Kidney (tissue), 14 donors: ENCODE data around the gene C2orf81. TPM values are rescaled to one million over a fixed set of nuclear protein-coding genes. Genes with fewer than 3 reads are reported as not detected.

ENCODE experiments used
- DNase-seq, 5 donors: peaks; one replicate each; pipeline ENCODE4 v3.0.0-alpha.2; 2013 to 2020
- FAIRE-seq: peaks from 2 replicates; lab custom pipeline; 2012; peaks lifted over from hg19 to GRCh38; lab: Jason Lieb, UNC
- H3K27ac ChIP-seq, 2 donors: one replicate each; pipeline ENCODE4 v1.7.0; 2013; ENCODE audit warnings: low read depth in 2 of 2, low read length in 2 of 2, inconsistent platforms in 1 of 2
- H3K27me3 ChIP-seq: one replicate; pipeline ENCODE4 v1.7.1; 2013; ENCODE audit warnings: low read length, inconsistent platforms; ENCODE audit not compliant: control insufficient read depth, insufficient read depth
- H3K36me3 ChIP-seq, 3 donors: one replicate each; pipeline versions ENCODE4 v1.7.0 to v1.7.1; 2013; ENCODE audit warnings: low read length in 3 of 3, control low read depth in 1 of 3, inconsistent platforms in 1 of 3; ENCODE audit not compliant: insufficient read depth in 3 of 3, control insufficient read depth in 2 of 3
- H3K4me1 ChIP-seq, 3 donors: one replicate each; pipeline versions ENCODE4 v1.7.0 to v1.7.1; 2013; ENCODE audit warnings: low read length in 3 of 3, inconsistent platforms in 1 of 3, low read depth in 1 of 3; ENCODE audit not compliant: control insufficient read depth in 2 of 3, insufficient read depth in 2 of 3
- H3K4me3 ChIP-seq, 3 donors: one replicate each; pipeline versions ENCODE4 v1.7.0 to v1.8.1; 2013; ENCODE audit warnings: low read length in 3 of 3, control low read depth in 1 of 3, inconsistent platforms in 1 of 3
- H3K9ac ChIP-seq, 3 donors: one replicate each; pipeline versions ENCODE4 v1.7.0 to v1.7.1; 2013; ENCODE audit warnings: low read length in 3 of 3, control low read depth in 1 of 3, inconsistent platforms in 1 of 3
- H3K9me3 ChIP-seq, 3 donors: one replicate each; pipeline versions ENCODE4 v1.7.0 to v1.7.1; 2013; ENCODE audit warnings: low read length in 3 of 3, control low read depth in 1 of 3, inconsistent platforms in 1 of 3; ENCODE audit not compliant: control insufficient read depth in 2 of 3, insufficient read depth in 1 of 3
- CTCF ChIP-seq: IDR thresholded peaks from 3 replicates; pipeline ENCODE4 v1.5.1; 2012; ENCODE audit warnings: mild to moderate bottlenecking, moderate library complexity, borderline replicate concordance; ENCODE audit not compliant: insufficient read depth; ENCODE audit errors: extremely low read depth
- intact Hi-C: fragments of 100-400 bp; cut with DNase I; formaldehyde crosslinking; loops from one replicate; pipeline ENCODE4 v1.11.1; 2022
- polyA plus RNA-seq: library from polyadenylated mRNA; stranded (reverse); fragments of 350-450 nt; fragmentation: Illumina TruSeq; extraction: RNeasy Lipid Tissue Mini Kit (QIAGEN cat#74804); gene quantifications from one replicate; pipeline ENCODE4 v1.2.3, GENCODE V29; 2014; ENCODE audit warnings: low read depth, low replicate concordance; ENCODE audit not compliant: insufficient read depth
- total RNA-seq: library from RNA; stranded (reverse); fragmentation: NEBNext Ultra II Directional; extraction: Animal tissue kit (Norgen Biotek cat#: 25700); gene quantifications from one replicate; pipeline ENCODE4 v1.2.1, GENCODE V29; 2021
- donor health status: control.
- donor health status: control.
- donor health status: control.
- donor health status: control.
- donor health status: control.
- donor health status: DM: yes; HTN: yes; CAD: no.
- donor health status: Normal renal cell carcinoma (clear cell type).

Gene C2orf81
- total and polyA plus RNA-seq, 2 donors from 2014 or later = 8.8 to 11.6 TPM

GRCh38 chr2:74436848-74437695, 15.7 kb upstream of the C2orf81 start:
- Histone ChIP-seq H3K4me3 (no peak overlapping the region), H3K36me3 (peaks cover 0 to 4% (median 2%) of the 10 kb centered on the region in 3 donors), H3K9me3 (no peaks in the 10 kb centered on the region), H3K4me1 (peaks cover 5 to 23% (median 9%) of the 10 kb centered on the region in 3 donors), H3K9ac (no peak overlapping the region), H3K27me3 (no peaks in the 10 kb centered on the region), H3K27ac (no peak overlapping the region)
- no peak for DNase-seq
- FAIRE-seq = no peak
- intact Hi-C loops = no loop called here
- TF ChIP-seq CTCF = no peak

GRCh38 chr2:74436111-74436805, 14.8 kb upstream of the C2orf81 start:
- H3K36me3 ChIP-seq = peaks cover 2 to 12% (median 6%) of the 10 kb centered on the region in 3 donors
- no peak overlapping the region for H3K4me3 ChIP-seq
- no peak for TF ChIP-seq CTCF
- no peak overlapping the region for H3K27ac ChIP-seq
- DNase-seq = peak in 1 of 5 donors; percentile 49
- peaks cover 9 to 23% (median 14%) of the 10 kb centered on the region in 3 donors for H3K4me1 ChIP-seq
- no peaks in the 10 kb centered on the region for H3K27me3 ChIP-seq
- intact Hi-C loops = no loop called here
- no peak overlapping the region for H3K9ac ChIP-seq
- FAIRE-seq = no peak
- no peaks in the 10 kb centered on the region for H3K9me3 ChIP-seq

GRCh38 chr2:74430502-74430901, 9.1 kb upstream of the C2orf81 start:
- Histone ChIP-seq H3K4me1 (peaks cover 0 to 9% (median 6%) of the 10 kb centered on the region in 3 donors), H3K9ac (no peak overlapping the region), H3K27ac (no peak overlapping the region), H3K9me3 (no peaks in the 10 kb centered on the region), H3K4me3 (no peak overlapping the region), H3K36me3 (peaks cover 6 to 60% (median 27%) of the 10 kb centered on the region in 3 donors), H3K27me3 (no peaks in the 10 kb centered on the region)
- DNase-seq (no peak), FAIRE-seq (no peak)
- TF ChIP-seq CTCF = no peak
- intact Hi-C loops = no loop called here
